TTC549 (cell line): Measurements from ENCODE around the gene PARP11.
A peak's percentile ranks its signal among the peaks of the same experiment; 100 is the strongest.

Experiments used
- FAIRE-seq: peaks from 2 replicates; lab custom pipeline; 2012; peaks lifted over from hg19 to GRCh38; lab: Jason Lieb, UNC

Gene PARP11

GRCh38 chr12:3821441-3821840 lies 51.8 kb downstream of the PARP11 start:
- no peak for FAIRE-seq

GRCh38 chr12:3820122-3820521 lies 53.1 kb downstream of the PARP11 start:
- no peak for FAIRE-seq

- no peak for FAIRE-seq
These were observed 56.9 kb downstream of the PARP11 start for GRCh38 chr12:3816266-3816665.

- no peak for FAIRE-seq
These were observed 58.0 kb downstream of the PARP11 start for GRCh38 chr12:3815094-3815766.

- FAIRE-seq = no peak
These were observed 62.7 kb downstream of the PARP11 start for GRCh38 chr12:3810540-3810939.

- FAIRE-seq = no peak
These were observed 63.2 kb downstream of the PARP11 start for GRCh38 chr12:3810016-3810370.

DNA sequence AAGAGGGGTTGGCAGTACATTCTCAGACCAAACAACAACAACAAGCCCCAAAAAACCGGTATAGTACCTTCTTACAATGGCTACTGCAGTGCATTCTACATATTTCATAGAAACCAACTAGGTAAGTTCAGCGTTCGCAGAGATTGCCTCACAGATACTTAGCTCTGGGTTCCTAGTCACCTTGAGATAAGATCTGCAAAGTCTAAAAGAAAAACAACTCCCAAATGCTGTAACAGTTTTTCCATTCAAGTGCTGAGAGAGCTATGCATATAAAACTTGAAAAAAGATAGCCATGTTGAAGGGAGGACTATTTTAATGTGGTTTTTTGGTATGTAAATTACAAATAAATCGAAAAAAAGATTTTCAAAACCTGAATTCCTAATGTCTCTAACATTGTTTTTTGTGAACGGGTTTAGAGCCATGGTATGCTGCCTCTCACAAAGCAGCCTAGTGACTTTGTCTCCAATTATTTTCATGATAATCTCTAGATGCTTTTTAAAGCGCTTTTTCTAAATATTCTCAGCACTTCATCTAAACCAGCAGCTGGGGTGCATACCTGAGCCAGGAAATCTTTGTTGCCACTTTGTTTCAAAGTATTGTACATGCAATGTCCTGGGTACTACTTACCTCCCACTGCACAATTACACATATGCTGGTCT lies 63.7 kb downstream of the PARP11 start:
- FAIRE-seq = no peak

DNA sequence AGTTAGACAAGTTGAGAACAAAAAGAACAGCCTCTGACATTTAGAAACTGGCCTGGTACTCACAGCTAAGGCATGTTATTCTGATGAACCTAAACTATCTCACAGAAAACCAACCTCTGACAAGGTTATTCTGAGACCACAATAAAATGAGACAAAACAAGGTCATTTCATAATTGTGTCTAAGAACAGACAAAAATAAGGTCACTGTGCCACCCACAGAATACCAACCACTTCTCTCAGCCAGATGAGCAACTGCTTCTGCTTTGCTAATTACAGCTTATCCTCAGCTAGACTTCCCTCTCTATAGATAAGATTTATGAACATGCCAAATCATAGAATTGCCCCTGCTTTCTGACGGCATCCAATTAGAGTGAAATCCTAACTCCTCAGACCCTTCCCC lies 68.1 kb downstream of the PARP11 start:
- FAIRE-seq = no peak

DNA sequence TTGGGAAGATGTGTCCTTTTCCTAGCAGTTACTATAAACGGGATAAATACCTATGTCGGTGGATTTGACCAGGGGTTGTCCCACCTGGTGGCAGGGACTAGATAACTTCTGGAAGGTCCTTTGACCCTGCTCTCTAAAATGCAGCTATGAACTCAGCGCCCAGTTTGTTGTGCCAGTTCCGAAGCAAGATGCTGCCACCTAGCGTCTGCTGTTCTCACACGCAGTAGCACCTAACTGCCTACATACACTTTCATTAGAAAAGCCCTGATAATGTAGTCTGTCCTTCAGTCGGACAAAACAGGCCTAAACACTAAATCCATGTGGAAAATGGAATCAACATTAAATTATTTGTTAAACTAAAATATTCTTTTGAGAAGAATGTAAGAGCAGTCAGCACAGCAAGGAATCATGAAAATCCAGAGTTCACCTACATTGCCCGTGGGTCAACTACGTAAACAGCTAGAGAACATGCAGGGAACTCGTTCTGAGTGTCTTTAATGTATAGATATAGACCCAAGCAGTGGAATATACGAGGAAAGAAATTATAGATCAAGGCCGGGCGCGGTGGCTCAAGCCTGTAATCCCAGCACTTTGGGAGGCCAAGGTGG lies 69.2 kb downstream of the PARP11 start:
- peak; percentile 57 for FAIRE-seq

- no peak for FAIRE-seq
These were observed 70.5 kb downstream of the PARP11 start for GRCh38 chr12:3802721-3803120.

- no peak for FAIRE-seq
These were observed 75.6 kb downstream of the PARP11 start for GRCh38 chr12:3797531-3798048.

DNA sequence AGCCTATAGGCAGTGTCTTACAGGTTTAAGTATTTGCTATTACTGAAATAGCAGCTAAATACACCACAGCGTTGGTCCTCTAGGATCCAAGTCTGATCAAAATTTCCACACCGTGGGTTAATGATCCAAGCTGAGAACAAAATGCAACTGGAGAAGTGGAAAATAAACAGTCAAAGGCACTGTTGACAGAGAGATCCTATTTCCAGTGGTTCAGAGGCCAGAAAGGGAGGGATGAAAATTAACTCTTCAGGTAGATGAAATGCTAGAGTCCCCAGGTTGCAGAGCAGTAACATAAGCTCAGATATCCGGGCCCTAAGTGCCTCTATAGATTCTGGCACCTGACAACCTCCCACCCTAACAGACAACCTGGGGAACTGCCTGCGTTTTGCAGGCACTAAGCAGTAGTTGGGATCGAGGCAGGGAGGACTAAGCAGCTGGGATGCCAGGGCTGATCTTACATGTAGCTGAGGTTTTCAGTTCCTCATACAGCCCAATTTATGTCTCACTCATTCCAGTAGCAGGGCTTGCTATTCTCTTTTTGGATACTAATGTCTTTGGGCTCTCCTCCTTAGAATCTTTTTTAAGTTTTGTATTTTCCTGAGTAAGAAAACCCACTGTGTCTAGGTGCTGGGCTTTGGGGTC lies 77.6 kb downstream of the PARP11 start:
- no peak for FAIRE-seq

DNA sequence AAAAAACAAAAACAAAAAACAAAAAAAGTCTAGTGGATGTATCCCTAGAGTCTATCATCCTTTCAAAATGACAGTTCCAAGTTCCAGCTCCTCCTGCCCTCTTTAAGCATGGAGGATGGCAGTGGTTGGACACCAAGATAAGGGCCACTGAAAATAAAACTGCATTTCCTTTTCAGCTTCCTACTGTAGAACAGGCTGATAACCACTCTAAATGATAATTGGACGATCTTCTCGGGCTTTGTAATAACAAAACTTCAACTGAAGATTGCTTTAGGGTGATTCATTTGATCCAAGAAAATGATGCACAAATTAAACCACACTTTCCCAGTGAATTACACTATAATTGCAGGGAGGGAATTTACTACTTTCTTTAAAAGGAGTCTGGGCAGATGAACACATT lies 78.1 kb downstream of the PARP11 start:
- no peak for FAIRE-seq

DNA sequence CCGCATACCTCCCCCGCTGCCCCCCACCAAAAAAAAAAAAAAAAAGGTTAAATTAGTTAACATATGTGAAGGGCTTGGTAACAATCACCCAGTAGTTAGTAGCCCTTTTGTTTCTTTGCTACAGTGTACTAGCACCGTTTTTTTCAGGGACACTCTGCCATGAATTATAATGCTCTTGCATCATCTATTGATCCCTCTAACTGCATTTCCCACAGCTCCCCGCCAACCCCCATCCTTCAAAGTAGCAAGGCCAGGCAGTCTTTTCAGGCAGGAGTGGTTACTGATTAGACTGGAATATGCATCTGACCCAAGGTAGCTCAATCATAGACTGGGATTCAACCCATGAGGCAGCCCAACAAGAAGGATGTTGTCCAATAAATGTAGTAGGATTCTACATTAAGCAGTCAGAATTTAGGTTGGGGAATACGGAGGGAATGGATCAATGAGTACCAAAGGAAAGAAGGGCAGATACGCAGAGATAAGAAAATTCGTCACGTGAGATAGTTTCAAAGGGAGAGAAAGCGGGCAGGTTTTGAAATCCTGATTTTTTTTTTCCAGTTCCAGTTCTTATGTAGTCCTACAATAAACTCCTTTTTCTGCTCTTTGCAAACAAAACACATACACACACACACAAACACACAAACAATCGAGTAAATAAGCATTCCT lies 80.4 kb downstream of the PARP11 start:
- no peak for FAIRE-seq

DNA sequence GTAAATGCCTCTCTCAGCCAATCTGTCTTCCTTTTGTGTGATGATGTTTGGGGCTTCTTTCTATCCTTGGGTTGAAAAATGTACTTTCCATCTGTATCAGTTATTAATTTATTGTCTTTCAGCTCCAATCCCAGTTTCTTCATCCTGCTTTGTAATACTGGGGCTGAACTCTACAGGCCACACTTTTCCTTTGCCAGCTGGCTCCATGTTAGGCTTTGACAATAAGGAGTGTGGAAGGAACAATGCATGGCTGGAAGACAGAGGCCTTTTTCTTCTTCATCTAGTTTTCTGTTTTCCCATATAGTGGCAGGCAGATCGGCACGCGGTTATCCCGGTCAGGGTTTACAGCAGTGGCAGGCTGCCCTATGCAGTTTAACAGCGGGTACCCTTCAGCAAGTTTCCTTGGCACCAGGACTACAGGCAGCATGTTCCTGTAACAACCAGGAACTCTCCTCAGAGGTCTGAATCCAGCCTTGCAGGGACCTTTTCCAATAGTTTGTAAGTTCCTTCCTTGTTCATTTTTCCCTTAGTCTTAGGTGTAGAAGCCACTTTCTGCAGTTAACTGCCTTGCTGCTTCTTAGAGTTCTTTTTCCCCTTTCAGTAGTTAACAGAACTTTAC lies 81.8 kb downstream of the PARP11 start:
- FAIRE-seq = no peak

- FAIRE-seq = no peak
These were observed 82.6 kb downstream of the PARP11 start for GRCh38 chr12:3790642-3791041.

GRCh38 chr12:3789838-3790237 lies 83.4 kb downstream of the PARP11 start:
- no peak for FAIRE-seq

- FAIRE-seq = peak; percentile 19
These were observed 95.9 kb downstream of the PARP11 start for GRCh38 chr12:3777206-3777809.

DNA sequence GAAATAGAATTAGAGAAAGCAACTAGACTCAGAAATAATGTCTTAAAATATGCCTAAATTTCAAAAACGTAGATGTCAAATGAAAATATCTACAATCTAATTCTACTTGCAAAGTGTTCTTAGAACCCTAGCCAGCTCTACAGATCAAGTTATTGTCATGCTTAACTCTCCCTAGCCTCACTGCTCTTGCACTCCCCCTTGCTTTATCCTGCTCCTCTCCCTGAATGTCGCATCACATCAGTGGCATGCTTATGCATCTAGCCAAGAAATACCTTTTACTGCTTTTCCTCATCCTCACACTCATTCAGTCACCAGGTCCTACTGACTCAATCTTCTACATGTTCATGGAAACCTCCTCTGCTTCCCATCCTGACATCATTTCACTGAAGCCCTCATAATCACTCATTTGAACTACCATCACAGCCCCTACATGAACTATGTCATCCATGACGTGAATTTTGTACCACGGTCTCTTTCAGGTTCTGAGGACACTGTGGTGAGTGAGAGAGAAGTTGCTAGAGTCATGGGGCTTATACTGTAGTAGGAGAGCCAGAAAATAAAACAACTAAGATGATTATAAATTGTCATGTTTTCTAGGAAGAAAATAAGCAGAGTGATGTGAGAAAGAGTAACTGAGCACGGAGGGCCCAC lies 97.7 kb downstream of the PARP11 start:
- FAIRE-seq = no peak

- FAIRE-seq = no peak
These were observed 100.8 kb downstream of the PARP11 start for GRCh38 chr12:3772380-3772779.

DNA sequence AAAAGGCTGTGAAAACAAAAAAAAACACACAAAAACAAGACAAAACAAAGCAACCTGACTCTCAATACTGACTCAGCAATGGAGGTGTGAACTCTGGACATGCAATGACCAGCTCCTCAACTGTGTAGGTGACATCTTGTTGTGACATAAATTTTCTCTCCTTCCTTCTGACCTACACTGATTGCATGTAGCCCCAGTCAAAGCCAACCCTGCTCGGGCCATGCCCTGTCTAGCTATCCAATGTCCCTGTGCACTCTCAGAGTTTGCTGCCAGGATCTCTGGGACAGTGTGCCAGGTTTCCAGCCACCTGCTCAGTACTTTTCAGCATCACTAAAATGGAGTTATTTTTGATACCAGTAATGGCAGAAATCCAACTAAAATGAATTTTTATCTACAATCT lies 101.3 kb downstream of the PARP11 start:
- FAIRE-seq = no peak
